SKM-1 treated with dmso at 0.1 percent for 144 hours (cell line): Measurements from ENCODE around the gene GPRASP2.
"Not testable (repeated sequence)": the region's sequence is repeated elsewhere in the genome, so short reads cannot be mapped to it uniquely, and the experiment has no call there.

ENCODE experiments used
- DNase-seq: peaks from one replicate; lab custom pipeline; 2025; ENCODE audit not compliant: unreplicated experiment; lab: John Stamatoyannopoulos, UW

The GPRASP2 gene

GRCh38 chrX:102712216-102712966 lies at the start of gene GPRASP2:
TSS of gene GPRASP2 (plus strand) at chrX:102712448. CDS start at chrX:102714870, 2,422 bp downstream.
- DNase-seq = no peak

GRCh38 chrX:102663820-102664219 lies 48.4 kb upstream of the GPRASP2 start:
- not testable (repeated sequence) for DNase-seq

- not testable (repeated sequence) for DNase-seq
Measured at GRCh38 chrX:102667034-102667433, 45.2 kb upstream of the GPRASP2 start.

- no peak for DNase-seq
Measured at GRCh38 chrX:102669526-102669925, 42.7 kb upstream of the GPRASP2 start.

- DNase-seq = no peak
Measured at GRCh38 chrX:102672856-102673255, 39.4 kb upstream of the GPRASP2 start.

- not testable (repeated sequence) for DNase-seq
Measured at GRCh38 chrX:102677479-102677878, 34.8 kb upstream of the GPRASP2 start.

- no peak for DNase-seq
Measured at GRCh38 chrX:102684772-102685520, 27.3 kb upstream of the GPRASP2 start.

GRCh38 chrX:102694749-102695148 lies 17.5 kb upstream of the GPRASP2 start:
- no peak for DNase-seq

- no peak for DNase-seq
Measured at GRCh38 chrX:102696306-102696705, 15.9 kb upstream of the GPRASP2 start.

- no peak for DNase-seq
Measured at GRCh38 chrX:102697494-102697893, 14.8 kb upstream of the GPRASP2 start.

- DNase-seq = no peak
Measured at GRCh38 chrX:102708900-102709299, 3.3 kb upstream of the GPRASP2 start.

- DNase-seq = no peak
Measured at GRCh38 chrX:102711872-102712215, 404 bp upstream of the GPRASP2 start.

- no peak for DNase-seq
Measured at GRCh38 chrX:102712981-102713625, 855 bp downstream of the GPRASP2 start.

- DNase-seq = no peak
Measured at GRCh38 chrX:102714994-102715393, 2.7 kb downstream of the GPRASP2 start.

- DNase-seq = no peak
Measured at GRCh38 chrX:102715967-102716366, 3.7 kb downstream of the GPRASP2 start.

- no peak for DNase-seq
Measured at GRCh38 chrX:102720237-102721168, 8.3 kb downstream of the GPRASP2 start, which contains the start of gene GPRASP3. TSS of gene GPRASP3 (plus strand) at chrX:102720743. CDS start at chrX:102748996, 28,253 bp downstream.

GRCh38 chrX:102721169-102721506 lies 8.9 kb downstream of the GPRASP2 start:
- not testable (repeated sequence) for DNase-seq

- no peak for DNase-seq
Measured at GRCh38 chrX:102723456-102723855, 11.2 kb downstream of the GPRASP2 start.

- DNase-seq = no peak
Measured at GRCh38 chrX:102727761-102728160, 15.5 kb downstream of the GPRASP2 start.

- DNase-seq = no peak
Measured at GRCh38 chrX:102728646-102729045, 16.4 kb downstream of the GPRASP2 start.

- DNase-seq = no peak
Measured at GRCh38 chrX:102739657-102740056, 27.4 kb downstream of the GPRASP2 start.
